HG03354 (cell line): ENCODE data around the gene RCL1.
A peak's percentile ranks its signal among the peaks of the same experiment; 100 is the strongest.
"Not testable (repeated sequence)": the region's sequence is repeated elsewhere in the genome, so short reads cannot be mapped to it uniquely, and the experiment has no call there.

ENCODE experiments used
- ATAC-seq: cut with Tn5 transposase; IDR thresholded peaks from one replicate; pipeline ENCODE4 v1.9.1; 2021; ENCODE audit warnings: mild to moderate bottlenecking; ENCODE audit not compliant: unreplicated experiment, poor library complexity, severe bottlenecking

Gene RCL1

GRCh38 chr9:4792572-4793458 is at the start of gene RCL1:
TSS of gene RCL1 (plus strand) at chr9:4792944. CDS start at chr9:4793092, 148 bp downstream.
- peak; percentile 96 for ATAC-seq

DNA sequence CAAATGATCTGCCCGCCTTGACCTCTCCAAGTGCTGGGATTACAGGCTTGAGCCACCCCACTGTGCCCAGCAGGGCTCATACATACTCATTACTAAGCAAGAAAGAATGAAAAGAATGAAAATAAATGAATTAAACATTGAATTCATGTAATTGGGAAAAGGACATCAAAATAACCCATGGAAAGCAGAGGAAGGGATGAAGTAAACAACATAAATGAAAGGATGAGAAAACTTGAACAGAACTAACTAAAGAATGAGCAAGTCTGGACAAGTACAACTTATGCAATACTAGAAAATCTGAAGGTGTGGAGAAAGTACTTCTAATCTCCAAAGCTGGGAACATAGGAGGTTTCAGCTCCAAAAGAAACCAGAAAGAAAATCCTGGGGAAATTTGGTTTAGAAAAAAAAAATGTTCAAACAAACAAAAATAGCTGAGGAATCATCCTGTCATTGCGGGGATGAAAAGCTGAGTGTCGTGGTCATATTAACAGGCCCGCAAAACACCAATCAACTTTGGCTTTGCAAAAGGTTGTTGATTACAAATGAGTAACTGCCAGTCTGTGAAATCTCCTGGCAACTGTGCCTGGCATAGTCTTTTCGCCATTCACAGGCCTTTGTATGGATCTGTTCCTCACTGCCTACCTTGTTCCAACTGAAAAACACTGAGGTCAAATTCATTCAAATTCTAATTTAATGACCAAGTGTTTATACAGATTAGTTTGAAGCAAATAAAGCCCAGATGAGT is 49.4 kb upstream of the RCL1 start:
- no peak for ATAC-seq

GRCh38 chr9:4746278-4747030 is 46.3 kb upstream of the RCL1 start:
- no peak for ATAC-seq

- ATAC-seq, result no peak
Observed at GRCh38 chr9:4748612-4749011, 44.1 kb upstream of the RCL1 start.

- ATAC-seq, result no peak
Observed at GRCh38 chr9:4750023-4750673, 42.6 kb upstream of the RCL1 start.

DNA sequence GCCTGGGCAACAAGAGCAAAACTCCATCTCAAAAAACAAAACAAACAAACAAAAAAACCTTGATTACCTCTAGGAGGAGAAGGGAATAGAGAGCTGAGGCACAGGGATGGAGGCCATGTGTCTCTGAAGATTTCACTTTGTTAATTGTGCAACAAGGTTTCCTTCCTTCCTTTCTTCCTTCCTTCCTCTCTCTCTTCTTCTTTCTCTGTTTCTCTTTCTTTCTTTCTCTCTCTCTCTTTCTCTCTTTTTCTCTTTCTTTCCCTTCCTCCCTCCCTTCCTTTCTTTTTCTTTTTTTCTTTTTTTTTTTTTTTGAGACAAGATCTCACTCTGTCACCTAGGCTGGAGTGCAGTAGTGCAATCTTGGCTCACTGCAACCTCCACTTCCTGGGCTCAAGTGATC is 38.2 kb upstream of the RCL1 start:
- not testable (repeated sequence) for ATAC-seq

GRCh38 chr9:4755026-4755609 is 37.6 kb upstream of the RCL1 start:
- ATAC-seq, result no peak

DNA sequence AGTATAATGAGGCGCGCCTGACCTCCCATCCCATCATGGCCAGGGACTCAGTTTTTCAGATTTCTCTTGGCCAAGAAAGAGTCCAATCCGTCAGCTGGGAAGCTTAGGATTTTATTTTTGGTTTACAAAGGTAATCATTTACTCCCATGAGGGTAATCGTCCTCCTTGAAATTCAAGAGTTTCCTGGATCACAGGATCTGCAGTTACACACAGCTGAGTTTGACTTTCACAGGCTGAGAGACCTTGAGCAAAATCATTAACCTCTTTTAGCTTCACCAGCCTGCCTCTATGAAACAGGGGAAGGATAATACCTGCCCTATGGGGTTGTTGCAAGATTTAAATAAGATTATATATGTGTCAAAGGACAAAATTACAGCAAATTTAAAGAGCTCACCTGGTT is 36.3 kb upstream of the RCL1 start:
- no peak for ATAC-seq

DNA sequence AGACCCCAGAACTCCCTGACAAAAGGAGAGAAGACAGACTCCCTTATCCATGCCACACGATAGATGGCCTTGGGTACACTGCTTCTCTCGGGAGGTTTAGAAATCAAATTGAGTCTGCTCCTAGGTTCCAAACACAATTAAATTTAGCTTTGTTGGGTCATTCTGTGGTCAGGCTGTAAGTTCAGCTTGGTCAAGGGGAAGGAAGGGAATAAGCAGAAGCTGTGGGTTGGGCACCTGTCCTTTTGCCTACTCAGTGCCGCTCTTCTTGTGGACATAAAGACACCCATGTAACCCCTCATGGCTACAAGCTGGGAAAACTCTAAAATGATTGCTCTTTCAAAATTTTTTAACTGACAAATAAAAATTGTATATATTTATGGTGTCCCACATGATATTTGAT is 32.6 kb upstream of the RCL1 start:
- ATAC-seq, result no peak

DNA sequence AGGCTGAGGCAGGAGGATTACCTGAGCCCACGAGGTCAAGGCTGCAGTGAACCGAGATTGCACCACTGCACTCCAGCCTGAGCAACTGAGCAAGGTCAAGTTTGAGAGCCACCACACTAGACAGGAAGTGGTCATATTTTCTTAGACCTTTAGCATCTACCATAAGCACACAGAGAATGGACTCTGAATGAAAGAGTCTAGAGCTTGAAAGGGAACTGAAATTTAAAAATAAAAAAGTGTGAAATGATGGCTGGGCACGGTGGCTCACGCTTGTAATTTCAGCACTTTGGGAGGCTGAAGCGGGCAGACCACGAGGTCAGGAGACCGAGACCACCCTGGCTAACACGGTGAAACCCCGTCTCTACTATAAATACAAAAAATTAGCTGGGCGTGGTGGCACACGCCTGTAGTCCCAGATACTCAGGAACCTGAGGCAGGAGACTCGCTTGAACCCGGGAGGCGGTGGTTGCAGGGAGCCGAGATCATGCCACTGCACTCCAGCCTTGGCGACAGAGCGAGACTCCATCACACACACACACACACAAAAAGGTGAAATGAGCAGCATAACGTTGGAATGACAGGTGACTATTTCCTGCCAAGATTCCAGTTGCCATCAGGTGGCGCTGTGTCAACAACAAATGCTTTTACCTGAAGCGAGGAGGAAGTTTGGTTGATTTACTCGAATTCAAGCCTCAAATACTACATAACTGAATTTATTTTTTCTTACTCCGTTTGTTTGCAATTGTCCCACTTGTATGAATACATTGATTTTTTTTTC is 30.4 kb upstream of the RCL1 start:
- peak; percentile 85 for ATAC-seq

GRCh38 chr9:4762886-4763541 is 29.7 kb upstream of the RCL1 start:
- peak; percentile 22 for ATAC-seq

DNA sequence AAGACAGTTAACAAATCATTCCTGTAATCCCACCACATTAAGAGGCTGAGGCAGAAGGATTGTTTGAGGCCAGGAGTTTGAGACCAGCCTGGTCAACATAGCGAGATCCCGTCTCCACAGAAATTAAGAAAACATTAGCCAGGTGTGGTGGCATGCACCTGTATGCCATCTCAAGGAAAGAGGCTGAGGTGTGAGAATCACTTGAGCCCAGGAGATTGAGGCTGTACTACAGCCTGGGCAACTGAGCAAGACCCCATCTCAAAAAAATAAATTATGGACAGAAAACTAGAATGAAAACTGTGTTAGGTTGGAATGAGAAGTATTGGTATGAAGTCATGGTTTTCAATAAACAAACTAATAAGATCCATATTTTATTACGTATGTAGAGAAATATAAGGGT is 28.7 kb upstream of the RCL1 start:
- no peak for ATAC-seq

GRCh38 chr9:4768681-4769080 is 24.1 kb upstream of the RCL1 start:
- ATAC-seq, result no peak

- no peak for ATAC-seq
Observed at GRCh38 chr9:4769321-4770080, 23.2 kb upstream of the RCL1 start.

GRCh38 chr9:4771788-4772187 is 21.0 kb upstream of the RCL1 start:
- ATAC-seq, result no peak

DNA sequence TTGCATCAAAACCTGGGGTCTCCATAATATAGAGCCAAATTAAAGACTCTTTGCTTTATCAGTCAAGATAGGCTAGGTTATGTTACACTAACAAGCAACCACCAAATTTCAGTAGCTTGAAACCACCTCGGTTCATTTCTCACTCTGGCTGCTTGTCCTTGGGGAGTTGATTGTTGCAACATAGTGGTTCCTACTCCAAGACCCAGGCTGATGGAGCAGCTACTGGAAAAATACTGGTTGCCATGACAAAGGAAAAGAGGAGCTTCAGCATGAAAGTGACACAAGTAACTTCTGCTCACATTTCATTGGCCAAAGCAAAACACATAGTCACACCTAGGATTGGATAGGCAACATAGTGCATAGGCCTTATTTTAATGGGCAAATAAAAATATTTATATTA is 18.5 kb upstream of the RCL1 start:
- ATAC-seq, result no peak

GRCh38 chr9:4774958-4775357 is 17.8 kb upstream of the RCL1 start:
- ATAC-seq, result not testable (repeated sequence)

DNA sequence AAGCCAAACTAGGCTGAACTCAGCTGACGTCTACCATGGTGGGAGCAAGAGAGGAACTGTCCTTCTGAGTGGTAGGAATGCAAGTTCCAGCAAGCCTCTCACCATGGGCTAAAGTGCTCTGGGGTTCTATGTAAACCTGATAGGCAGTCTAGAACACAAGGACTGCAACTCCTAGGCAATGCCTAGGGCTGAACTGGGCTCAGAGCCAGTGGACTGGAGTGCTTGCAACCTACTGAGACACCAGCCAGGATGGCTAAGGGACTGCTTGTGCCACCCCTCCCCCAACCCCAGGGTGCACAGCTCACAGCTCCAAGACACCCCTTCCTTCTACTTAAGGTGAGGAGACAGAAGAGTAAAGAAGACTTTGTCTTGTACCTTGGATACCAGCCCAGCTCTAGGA is 12.1 kb upstream of the RCL1 start:
- no peak for ATAC-seq
